HFFc6 (cell line): Measurements from ENCODE around the gene CACNA1C. TPM values are rescaled to one million over a fixed set of nuclear protein-coding genes. Genes with fewer than 3 reads are reported as not detected.

ENCODE experiments used
- DNase-seq: peaks from one replicate; pipeline ENCODE4 v3.0.0-alpha.2; 2018
- H3K27ac Mint-ChIP-seq: 2 replicates; pipeline ENCODE4 v1.8.0; 2020; ENCODE audit warnings: mild to moderate bottlenecking, mixed read lengths
- H3K27me3 Mint-ChIP-seq: 2 replicates; pipeline ENCODE4 v1.8.0; 2021; ENCODE audit warnings: mild to moderate bottlenecking, moderate library complexity, mixed read lengths; ENCODE audit not compliant: insufficient read depth
- H3K36me3 Mint-ChIP-seq: 2 replicates; pipeline ENCODE4 v1.8.0; 2021; ENCODE audit warnings: low read depth, mixed read lengths
- H3K4me1 Mint-ChIP-seq: 2 replicates; pipeline ENCODE4 v1.8.0; 2020; ENCODE audit warnings: low read depth, mixed read lengths
- H3K4me3 Mint-ChIP-seq: 2 replicates; pipeline ENCODE4 v1.8.0; 2020; ENCODE audit warnings: mild to moderate bottlenecking, moderate library complexity, mixed read lengths
- H3K9me3 Mint-ChIP-seq: 2 replicates; pipeline ENCODE4 v1.8.0; 2020; ENCODE audit warnings: mild to moderate bottlenecking, mixed read lengths
- total RNA-seq, 6 experiments: library from RNA; stranded (reverse); fragmentation: NEBNext Ultra II Directional; extraction: Animal tissue kit (Norgen Biotek cat#: 25700); gene quantifications; 2 replicates in 1 of 6; 3 replicates in 5 of 6; pipeline ENCODE4 v1.2.3, GENCODE V29; 2021
- TF ChIP-seq, protein P1 (sequence below): fragments of 200-600 bp; sonication (generic); IDR thresholded peaks from 2 replicates; pipeline ENCODE4 v1.5.0; 2021; ENCODE audit warnings: antibody characterized with exemption, mild to moderate bottlenecking

Gene CACNA1C
- total RNA-seq, 6 experiments from 2014 or later = 6.7 to 11.5 (median 10.6) TPM

DNA sequence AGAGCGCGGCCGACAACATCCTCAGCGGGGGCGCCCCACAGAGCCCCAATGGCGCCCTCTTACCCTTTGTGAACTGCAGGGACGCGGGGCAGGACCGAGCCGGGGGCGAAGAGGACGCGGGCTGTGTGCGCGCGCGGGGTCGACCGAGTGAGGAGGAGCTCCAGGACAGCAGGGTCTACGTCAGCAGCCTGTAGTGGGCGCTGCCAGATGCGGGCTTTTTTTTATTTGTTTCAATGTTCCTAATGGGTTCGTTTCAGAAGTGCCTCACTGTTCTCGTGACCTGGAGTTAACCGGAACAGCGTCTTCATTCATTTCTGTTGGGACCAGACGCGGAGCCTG, 638.2 kb downstream of the CACNA1C start:
- peak overlapping the region; percentile 67; the same call in 1 of the 2 replicates for H3K4me3 Mint-ChIP-seq

DNA sequence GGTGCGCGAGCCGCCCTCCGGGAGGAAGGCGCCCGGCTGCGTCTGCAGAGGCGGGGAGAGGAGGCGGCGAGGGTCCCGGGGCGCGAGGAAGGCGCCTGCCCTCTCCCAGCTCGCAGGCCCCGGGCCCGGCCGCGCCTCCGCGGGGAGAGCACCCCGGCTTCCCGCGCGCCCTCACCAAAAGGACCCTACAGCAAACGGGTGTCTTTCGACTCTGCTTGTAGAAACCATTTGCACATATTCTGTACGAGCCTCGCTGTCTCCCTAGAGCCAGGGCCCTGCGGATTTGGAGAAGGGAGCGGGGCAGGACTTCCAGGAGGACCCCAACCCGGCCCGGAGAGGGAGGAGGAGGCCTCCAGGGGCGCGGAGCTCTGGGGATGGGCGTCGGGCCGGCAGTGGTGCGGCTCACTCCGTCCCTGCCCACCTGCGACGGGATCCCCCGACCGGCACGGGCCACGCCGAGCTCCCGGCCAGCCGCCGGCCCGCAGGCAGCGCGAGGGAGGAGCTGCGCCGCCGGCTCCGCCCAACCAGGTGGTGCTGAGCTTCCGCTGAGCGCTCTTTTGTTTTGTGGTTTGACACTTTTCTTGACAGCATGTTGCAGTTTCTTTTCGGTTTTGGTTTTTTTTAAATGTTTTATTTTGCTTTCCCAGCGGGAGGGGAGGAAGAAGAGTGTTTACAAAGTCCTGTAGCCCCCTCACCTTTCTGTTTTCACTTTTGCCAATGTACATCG, 638.7 kb downstream of the CACNA1C start:
- Mint-ChIP-seq H3K27me3 (peaks cover 2% of the 10 kb centered on the region), H3K4me3 (peak overlapping the region; percentile 72), H3K27ac (no peak overlapping the region)

More for the DNA sequence above, 638.2 kb downstream of the CACNA1C start:
- peaks cover 2% of the 10 kb centered on the region for H3K27me3 Mint-ChIP-seq
- H3K9me3 Mint-ChIP-seq = no peaks in the 10 kb centered on the region
- peaks cover 6% of the 10 kb centered on the region; the same call in 1 of the 2 replicates for H3K4me1 Mint-ChIP-seq
- H3K36me3 Mint-ChIP-seq = 0 out of 2 replicates have a peak, but pooled peaks cover 4% of the 10 kb centered on the region
- H3K27ac Mint-ChIP-seq = no peak overlapping the region
- TF ChIP-seq, protein P1, sequence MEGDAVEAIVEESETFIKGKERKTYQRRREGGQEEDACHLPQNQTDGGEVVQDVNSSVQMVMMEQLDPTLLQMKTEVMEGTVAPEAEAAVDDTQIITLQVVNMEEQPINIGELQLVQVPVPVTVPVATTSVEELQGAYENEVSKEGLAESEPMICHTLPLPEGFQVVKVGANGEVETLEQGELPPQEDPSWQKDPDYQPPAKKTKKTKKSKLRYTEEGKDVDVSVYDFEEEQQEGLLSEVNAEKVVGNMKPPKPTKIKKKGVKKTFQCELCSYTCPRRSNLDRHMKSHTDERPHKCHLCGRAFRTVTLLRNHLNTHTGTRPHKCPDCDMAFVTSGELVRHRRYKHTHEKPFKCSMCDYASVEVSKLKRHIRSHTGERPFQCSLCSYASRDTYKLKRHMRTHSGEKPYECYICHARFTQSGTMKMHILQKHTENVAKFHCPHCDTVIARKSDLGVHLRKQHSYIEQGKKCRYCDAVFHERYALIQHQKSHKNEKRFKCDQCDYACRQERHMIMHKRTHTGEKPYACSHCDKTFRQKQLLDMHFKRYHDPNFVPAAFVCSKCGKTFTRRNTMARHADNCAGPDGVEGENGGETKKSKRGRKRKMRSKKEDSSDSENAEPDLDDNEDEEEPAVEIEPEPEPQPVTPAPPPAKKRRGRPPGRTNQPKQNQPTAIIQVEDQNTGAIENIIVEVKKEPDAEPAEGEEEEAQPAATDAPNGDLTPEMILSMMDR = peak; percentile 34; the same call in 1 of the 2 replicates
- no peak for DNase-seq

DNA sequence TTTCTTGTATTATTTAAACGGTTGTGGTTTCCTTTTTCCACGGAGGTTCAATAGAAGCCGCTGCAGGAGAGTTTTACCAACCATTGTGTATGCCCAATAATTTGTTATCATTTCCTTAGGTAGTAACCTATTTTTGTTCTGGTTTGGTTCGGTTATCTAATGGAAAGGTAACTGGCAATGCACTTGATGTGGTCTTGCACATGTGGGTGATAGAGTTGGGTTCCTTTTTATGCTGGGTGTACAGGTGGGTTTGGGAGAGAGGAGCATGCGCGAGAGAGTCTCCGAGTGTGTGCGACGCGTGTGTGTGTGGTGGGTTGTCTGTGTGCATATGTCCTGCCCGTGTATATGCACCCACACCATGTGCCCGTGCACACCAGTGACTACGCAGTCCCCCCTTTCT, 639.3 kb downstream of the CACNA1C start:
- TF ChIP-seq, protein P1 = no peak
- Mint-ChIP-seq H3K27ac (no peak overlapping the region), H3K4me1 (peaks cover 6% of the 10 kb centered on the region), H3K27me3 (peaks cover 2% of the 10 kb centered on the region), H3K4me3 (peak overlapping the region; percentile 72), H3K36me3 (0 out of 2 replicates have a peak, but pooled peaks cover 4% of the 10 kb centered on the region), H3K9me3 (no peaks in the 10 kb centered on the region)
- DNase-seq = no peak

More for the DNA sequence above, 638.7 kb downstream of the CACNA1C start:
- DNase-seq = no peak
- Mint-ChIP-seq H3K36me3 (0 out of 2 replicates have a peak, but pooled peaks cover 4% of the 10 kb centered on the region), H3K4me1 (peaks cover 6% of the 10 kb centered on the region), H3K9me3 (no peaks in the 10 kb centered on the region)
- TF ChIP-seq, protein P1 = no peak

DNA sequence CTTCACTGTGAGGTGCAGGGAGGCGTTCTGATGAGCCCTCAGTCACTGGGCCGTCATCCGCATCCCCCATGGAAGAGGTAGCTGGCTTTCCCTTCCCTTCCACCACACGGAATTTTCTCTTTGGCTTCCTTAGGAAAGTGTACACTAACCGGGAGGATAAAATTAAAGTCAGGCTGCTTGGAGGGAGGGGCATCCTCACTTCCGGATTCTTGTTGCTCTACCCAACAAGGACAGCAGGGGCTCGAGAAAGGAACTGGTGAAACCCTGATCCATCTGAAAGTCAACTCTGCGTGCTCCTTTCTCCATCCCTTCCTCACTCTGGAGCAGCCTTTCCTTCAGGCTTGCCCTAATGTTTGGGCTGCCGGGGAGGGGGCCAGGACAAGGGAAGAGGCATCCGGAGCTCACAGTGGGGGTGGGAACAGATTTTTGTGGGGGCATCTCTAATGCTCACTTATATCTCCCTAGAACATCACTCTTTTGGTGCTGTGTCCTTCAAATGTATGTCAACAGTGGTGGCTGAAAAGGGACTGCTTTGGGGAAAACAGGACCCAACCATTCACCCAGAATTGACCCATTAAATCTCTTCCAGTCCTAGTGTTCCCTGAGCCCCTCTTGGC, 640.6 kb downstream of the CACNA1C start:
- Mint-ChIP-seq H3K27me3 (peaks cover 9% of the 10 kb centered on the region), H3K4me1 (peaks cover 6% of the 10 kb centered on the region), H3K27ac (no peak overlapping the region), H3K36me3 (0 out of 2 replicates have a peak, but pooled peaks cover 4% of the 10 kb centered on the region), H3K4me3 (no peak overlapping the region), H3K9me3 (no peaks in the 10 kb centered on the region)
- DNase-seq = no peak
- TF ChIP-seq, protein P1 = 0 out of 2 replicates have a peak, but pooled peaks have one; percentile 10

DNA sequence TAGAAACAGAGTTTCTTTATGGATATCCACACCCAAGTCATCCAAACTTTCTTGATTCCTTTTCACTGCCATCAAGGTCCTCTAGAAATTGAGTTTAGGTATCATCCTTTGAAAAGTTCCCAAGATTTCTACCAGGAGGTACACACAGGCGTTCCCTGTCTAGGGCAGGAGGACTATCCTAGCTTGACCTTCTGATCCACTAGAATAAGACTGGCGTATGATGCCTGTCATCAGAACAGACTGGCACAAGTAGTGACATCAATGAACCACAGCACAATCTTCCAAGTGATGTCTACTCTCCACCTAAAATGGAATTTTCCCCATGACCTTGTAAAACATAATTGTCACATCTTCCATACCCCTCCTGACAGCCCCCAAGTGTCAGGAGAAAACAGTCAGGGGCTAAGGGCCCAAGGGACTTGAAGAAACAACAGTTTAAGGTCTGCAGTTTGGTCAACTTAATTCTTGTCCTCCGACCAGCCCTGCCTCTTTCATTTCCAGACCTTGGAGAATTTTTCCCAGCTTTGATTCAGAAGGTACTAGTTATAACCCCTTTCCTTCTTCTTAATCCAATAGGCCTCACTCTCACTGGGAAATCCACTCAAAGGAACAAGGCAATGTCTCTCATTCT, 641.3 kb downstream of the CACNA1C start:
- Mint-ChIP-seq H3K36me3 (0 out of 2 replicates have a peak, but pooled peaks cover 6% of the 10 kb centered on the region), H3K27ac (no peak overlapping the region), H3K9me3 (no peaks in the 10 kb centered on the region), H3K4me3 (no peak overlapping the region), H3K27me3 (peaks cover 12% of the 10 kb centered on the region), H3K4me1 (peaks cover 6% of the 10 kb centered on the region)
- TF ChIP-seq, protein P1 = no peak
- no peak for DNase-seq
